ENCODE data around the gene HIBCH.
"Not testable (repeated sequence)": the region's sequence is repeated elsewhere in the genome, so short reads cannot be mapped to it uniquely, and the experiment has no call there.

The HIBCH gene

GRCh38 chr2:190167702-190168101 is 151.9 kb downstream of the HIBCH start:
- H3K9me3 Mint-ChIP-seq = peaks cover 21% of the 10 kb centered on the region

GRCh38 chr2:190165491-190165890 is 154.1 kb downstream of the HIBCH start:
- ATAC-seq (no peak), DNase-seq (no peak)
- Mint-ChIP-seq H3K27ac (no peak overlapping the region), H3K4me1 (no peaks in the 10 kb centered on the region), H3K4me3 (no peak overlapping the region), H3K36me3 (ENCODE audit: low read depth) (no peaks in the 10 kb centered on the region), H3K9me3 (peaks cover 21% of the 10 kb centered on the region), H3K27me3 (no peaks in the 10 kb centered on the region)

More at GRCh38 chr2:190167702-190168101, 151.9 kb downstream of the HIBCH start:
- no peak overlapping the region for H3K27ac Mint-ChIP-seq
- H3K4me1 Mint-ChIP-seq = no peaks in the 10 kb centered on the region
- no peaks in the 10 kb centered on the region for H3K27me3 Mint-ChIP-seq
- H3K36me3 Mint-ChIP-seq (ENCODE audit: low read depth) = no peaks in the 10 kb centered on the region
- DNase-seq (no peak), ATAC-seq (no peak)
- H3K4me3 Mint-ChIP-seq = no peak overlapping the region

- ATAC-seq (no peak), DNase-seq (no peak)
- no peaks in the 10 kb centered on the region for H3K4me1 Mint-ChIP-seq
- no peaks in the 10 kb centered on the region for H3K36me3 Mint-ChIP-seq (ENCODE audit: low read depth)
- no peak overlapping the region for H3K27ac Mint-ChIP-seq
- peaks cover 14% of the 10 kb centered on the region for H3K9me3 Mint-ChIP-seq
- H3K27me3 Mint-ChIP-seq = no peaks in the 10 kb centered on the region
- H3K4me3 Mint-ChIP-seq = no peak overlapping the region
Observed at GRCh38 chr2:190162851-190163250, 156.8 kb downstream of the HIBCH start.

- no peak overlapping the region for H3K27ac Mint-ChIP-seq
- no peaks in the 10 kb centered on the region for H3K36me3 Mint-ChIP-seq (ENCODE audit: low read depth)
- H3K9me3 Mint-ChIP-seq = no peaks in the 10 kb centered on the region
- ATAC-seq = no peak
- H3K27me3 Mint-ChIP-seq = no peaks in the 10 kb centered on the region
- H3K4me1 Mint-ChIP-seq = no peaks in the 10 kb centered on the region
- H3K4me3 Mint-ChIP-seq = no peak overlapping the region
- no peak for DNase-seq
Observed at GRCh38 chr2:190159453-190159852, 160.2 kb downstream of the HIBCH start.

- no peak overlapping the region for H3K4me3 Mint-ChIP-seq
- DNase-seq (no peak), ATAC-seq (no peak)
- no peaks in the 10 kb centered on the region for H3K4me1 Mint-ChIP-seq
- no peaks in the 10 kb centered on the region for H3K9me3 Mint-ChIP-seq
- no peak overlapping the region for H3K27ac Mint-ChIP-seq
- H3K27me3 Mint-ChIP-seq = no peaks in the 10 kb centered on the region
- H3K36me3 Mint-ChIP-seq (ENCODE audit: low read depth) = no peaks in the 10 kb centered on the region
Observed at GRCh38 chr2:190158798-190159434, 160.7 kb downstream of the HIBCH start.

- H3K4me3 Mint-ChIP-seq; ATAC-seq; H3K36me3 Mint-ChIP-seq (ENCODE audit: low read depth); H3K4me1 Mint-ChIP-seq; H3K27me3 Mint-ChIP-seq; H3K27ac Mint-ChIP-seq; H3K9me3 Mint-ChIP-seq; DNase-seq: not testable (repeated sequence)
Observed at GRCh38 chr2:190157613-190158528, 161.8 kb downstream of the HIBCH start.

GRCh38 chr2:190156530-190157212 is 163.0 kb downstream of the HIBCH start:
- Mint-ChIP-seq H3K4me3 (no peak overlapping the region), H3K27me3 (no peaks in the 10 kb centered on the region), H3K9me3 (peaks cover 5% of the 10 kb centered on the region), H3K36me3 (ENCODE audit: low read depth) (no peaks in the 10 kb centered on the region), H3K27ac (no peak overlapping the region), H3K4me1 (no peaks in the 10 kb centered on the region)
- ATAC-seq = no peak
- no peak for DNase-seq

Data from activated naive CD8-positive, alpha-beta T cell treated with anti-CD3 and anti-CD28 coated beads, Interleukin-2, amount 50 U/mL, for 24 hours (primary cell).